H4 (cell line): ENCODE data around the gene TM2D3. TPM values are rescaled to one million over a fixed set of nuclear protein-coding genes. Genes with fewer than 3 reads are reported as not detected.
"Not testable (repeated sequence)": the region's sequence is repeated elsewhere in the genome, so short reads cannot be mapped to it uniquely, and the experiment has no call there.

Experiments used
- DNase-seq: peaks from one replicate; pipeline ENCODE4 v3.0.0-alpha.2; 2015; ENCODE audit warnings: low spot score
- total RNA-seq: library from RNA; depleted of rRNA; stranded (reverse); fragments of >200 nt; shearing (Covaris generic); gene quantifications from 2 replicates; pipeline ENCODE4 v1.2.3, GENCODE V29; 2014

Gene TM2D3
- total RNA-seq, 1 experiment from 2014 or later = 47.9 TPM

DNA sequence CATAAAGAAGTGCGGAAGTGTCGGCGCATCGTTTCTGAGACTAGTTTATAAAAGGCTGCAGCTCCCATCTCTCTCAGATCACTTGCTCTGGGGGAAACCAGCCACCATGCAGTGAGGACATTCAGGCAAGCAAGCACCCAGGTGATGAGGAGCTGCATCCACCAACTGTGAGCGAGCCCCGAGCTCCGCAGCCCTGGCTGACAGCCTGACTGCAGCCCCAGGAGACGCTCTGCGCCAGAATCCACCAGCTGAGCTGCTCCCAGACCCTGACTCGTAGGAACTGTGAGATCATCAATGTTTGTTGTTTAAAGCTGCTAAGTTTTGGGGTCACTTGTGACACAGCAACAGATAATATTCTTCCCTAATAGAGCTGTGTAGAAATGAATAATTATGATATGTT lies 5.0 kb upstream of the TM2D3 start:
- DNase-seq = no peak

GRCh38 chr15:101654624-101655337 lies 2.6 kb upstream of the TM2D3 start:
- DNase-seq = not testable (repeated sequence)

DNA sequence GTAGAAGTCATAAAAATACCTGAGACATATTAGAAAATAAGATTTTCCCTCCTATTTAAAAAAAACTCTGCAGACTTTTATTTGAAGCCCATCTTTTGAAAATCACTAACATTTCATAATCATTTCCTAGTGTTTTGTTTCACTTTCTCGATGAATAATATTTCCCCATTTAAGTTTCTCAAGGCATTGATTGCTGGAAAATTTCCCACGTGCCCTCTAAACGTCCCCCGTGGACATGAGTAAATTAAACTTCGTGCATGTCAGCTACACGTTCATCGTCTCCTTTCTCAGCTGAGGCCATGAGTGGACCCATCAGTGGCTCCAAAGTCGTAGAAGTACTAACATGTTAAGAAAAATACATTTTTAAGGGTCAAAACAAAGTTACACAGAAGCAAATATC lies 2.0 kb upstream of the TM2D3 start:
- no peak for DNase-seq

DNA sequence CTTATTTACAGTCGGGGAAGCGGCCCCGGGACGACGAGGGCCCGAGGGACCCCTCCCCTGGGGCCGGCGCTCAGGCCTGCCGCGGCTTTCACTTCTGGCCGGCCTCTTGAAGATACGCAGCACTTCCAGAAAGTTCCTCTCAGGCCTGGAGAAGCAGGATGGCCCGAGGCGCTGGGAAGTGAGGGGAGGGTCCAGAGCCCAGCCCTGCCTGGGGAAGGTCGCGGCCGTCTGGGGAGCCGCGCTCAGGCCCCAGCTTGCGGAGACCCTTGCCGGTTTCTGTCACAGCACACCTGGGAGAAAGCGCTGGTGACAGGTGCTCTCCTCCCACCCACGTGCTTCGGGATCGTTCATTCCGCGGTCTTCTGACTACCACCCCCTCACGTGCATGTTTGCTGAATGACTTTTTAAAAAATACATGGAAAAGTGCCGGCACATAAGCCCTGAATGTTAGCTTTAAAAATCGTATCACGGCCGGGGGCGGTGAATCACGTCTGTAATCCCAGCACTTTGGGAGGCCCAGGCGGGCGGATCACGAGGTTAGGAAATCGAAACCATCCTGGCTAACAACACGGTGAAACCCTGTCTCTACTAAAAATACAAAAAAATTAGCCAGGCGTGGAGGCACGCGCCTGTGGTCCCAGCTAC lies 727 bp upstream of the TM2D3 start:
- DNase-seq = no peak

DNA sequence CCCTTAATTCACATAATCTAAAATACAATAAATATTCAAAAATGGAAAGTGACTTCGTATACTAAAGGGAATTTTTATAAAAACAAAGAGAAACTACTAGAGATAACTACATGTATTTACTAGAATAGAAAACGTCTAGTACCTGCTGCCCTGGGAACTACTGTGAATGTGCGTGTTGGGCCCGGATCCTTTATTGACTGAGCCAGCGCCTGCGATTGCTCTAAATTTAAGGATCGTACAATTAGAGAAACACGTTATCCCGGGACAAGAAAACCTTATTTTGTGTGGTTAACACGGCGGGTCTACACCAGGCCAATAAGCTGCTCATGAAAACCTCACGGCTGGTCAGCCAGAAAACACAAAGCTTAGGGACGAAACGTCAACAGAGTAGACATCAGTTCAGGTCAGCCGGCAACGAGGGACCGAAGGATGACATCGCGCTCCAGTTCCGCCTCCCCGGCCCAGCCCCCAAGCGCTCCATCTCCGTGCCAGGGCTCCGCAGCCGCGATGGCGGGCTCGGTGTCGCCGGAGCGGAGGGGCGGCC lies 555 bp downstream of the TM2D3 start:
- DNase-seq = no peak

DNA sequence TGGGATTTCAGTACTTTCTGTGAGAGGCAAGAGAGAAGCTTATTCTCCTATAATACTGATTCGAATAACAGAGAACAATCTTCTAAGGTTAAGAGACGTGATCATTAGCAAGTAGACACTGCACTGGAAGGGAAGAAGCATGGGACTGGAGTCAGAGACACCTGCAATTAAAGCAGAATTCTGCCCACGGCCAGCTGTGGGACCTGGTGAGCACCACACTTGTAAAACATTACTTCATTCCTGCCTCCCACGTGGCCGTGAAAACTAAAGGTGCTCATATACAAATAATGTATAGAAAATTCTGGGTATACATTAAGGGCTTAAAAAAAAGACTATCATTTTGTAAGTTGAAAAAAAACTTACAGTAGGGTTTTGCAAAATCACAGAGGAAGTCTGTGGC lies 2.0 kb downstream of the TM2D3 start:
- DNase-seq = no peak

GRCh38 chr15:101648356-101648755 lies 3.8 kb downstream of the TM2D3 start:
- no peak for DNase-seq

- DNase-seq = no peak
These were observed 4.9 kb downstream of the TM2D3 start for GRCh38 chr15:101647251-101647650.

DNA sequence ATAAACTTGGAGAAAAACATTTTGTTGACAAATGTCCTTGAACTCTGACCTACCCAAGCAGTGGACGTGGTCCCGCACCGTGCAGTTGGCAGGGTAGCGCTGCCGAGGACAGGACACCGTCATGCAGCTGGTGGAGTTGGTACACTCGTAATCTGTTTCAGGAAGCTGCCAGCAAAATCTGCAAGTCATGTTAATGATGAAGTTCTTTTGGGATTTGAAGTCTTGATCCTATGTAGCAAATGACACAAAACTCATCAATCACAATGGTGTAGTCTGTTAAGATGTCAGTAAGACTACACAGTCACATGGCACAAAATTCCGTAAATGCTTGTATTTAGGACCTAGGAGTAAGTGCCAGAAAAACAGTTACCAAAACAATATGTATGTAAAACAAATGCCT lies 5.5 kb downstream of the TM2D3 start:
- DNase-seq = no peak

- DNase-seq = no peak
These were observed 9.8 kb downstream of the TM2D3 start for GRCh38 chr15:101642361-101642760.

DNA sequence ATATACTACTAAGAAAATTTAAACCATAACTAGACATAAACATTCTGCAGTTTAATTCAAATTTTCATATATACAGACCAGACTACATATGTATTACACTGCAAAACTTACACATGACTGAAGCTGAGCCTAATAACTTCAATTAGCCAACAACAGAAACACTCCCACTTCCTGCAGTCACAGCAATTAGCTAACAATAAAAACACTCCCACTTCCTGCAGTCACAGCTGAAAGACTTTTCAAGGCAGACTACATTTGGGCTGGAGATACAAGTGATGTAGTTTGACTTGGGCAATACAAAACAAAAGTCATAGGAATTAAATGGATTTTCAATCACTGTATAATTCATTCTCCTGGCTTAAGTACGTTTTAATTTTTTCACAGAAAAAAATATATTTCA lies 10.3 kb downstream of the TM2D3 start:
- DNase-seq = no peak

DNA sequence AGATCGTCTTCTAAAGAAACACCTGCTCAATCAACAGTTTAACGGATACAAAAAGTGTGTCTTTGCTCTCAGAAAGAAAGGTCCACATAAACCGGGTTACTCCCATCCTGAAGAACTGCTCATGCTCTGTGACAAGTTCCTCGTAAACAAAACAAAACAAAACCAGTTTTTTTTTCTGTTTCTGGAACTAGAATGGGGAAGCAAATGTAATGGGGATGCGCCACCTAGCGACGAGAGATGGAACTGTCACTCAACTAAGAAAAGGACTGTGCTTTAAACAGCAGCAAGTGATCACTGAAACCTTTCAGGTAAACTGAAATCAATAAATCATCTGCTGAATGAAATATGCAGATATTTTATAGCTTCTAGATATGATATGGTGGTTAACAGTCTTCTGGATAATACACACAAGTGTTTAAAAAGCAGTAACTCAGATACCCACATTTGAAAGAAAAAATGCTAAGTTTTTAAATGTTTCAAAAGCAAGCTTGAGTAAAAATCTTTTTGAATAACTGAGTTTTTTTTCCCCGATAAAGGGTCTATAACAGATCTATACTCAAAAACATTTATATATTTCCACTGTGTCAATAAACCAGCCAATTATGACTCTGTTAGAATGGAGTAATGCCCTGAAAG lies 10.9 kb downstream of the TM2D3 start:
- DNase-seq = peak; percentile 55

DNA sequence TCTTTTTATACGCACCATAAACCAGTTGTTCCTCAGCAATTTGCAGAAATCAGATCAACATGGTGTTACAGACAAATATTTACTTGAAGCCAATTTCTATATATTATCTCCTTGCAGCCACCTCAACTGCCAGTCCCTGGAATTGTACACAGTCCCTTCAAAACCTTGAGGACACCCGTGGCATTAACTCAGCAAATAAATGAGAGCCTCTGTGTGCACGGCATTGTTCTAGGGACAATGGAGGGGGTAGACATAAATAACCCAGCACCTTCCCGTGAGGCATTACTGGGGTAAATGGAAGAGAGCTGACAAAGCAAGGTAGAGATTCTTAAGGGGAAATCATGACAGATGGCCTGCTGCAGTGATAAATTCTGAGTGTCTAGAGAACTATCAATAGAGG lies 12.5 kb downstream of the TM2D3 start:
- no peak for DNase-seq

DNA sequence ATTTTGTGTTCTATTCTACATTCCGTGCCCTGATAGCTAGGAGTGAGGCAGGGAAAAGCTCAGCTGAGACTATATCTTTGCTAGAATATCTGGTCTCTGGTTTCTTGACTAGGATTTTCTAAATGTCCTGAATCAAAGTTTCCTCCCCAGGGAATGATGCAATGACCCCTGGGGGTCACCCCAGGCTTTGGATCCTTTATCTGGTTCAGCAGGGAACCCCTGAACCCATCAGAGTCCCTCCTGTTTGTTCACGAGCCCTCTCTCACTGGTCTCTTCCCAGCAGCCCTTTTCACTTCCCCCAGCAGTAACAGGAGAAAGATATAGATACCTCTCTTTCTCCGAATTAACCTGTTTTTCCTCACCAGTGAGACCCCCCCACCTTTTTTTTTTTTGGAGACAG lies 14.3 kb downstream of the TM2D3 start:
- no peak for DNase-seq

DNA sequence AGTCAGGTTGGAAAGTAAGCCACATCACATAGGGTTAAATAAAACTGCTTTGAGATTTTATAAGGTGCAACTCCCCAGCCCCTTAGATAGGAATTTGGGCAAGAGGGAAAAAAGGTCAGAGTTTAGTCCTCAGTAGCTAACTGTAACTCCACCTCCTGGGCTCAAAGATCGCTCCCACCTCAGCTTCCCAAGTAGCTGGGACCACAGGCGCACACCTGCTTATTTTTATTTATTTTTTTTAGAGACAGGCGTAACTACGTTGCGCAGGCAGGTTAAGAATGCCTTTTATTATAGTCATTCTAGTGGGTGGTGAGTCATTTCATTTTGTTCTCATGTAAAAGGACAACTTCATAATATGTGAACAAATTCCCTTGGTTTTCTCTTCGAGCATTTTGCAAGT lies 14.7 kb downstream of the TM2D3 start:
- no peak for DNase-seq

- no peak for DNase-seq
These were observed 15.1 kb downstream of the TM2D3 start for GRCh38 chr15:101637038-101637437.

DNA sequence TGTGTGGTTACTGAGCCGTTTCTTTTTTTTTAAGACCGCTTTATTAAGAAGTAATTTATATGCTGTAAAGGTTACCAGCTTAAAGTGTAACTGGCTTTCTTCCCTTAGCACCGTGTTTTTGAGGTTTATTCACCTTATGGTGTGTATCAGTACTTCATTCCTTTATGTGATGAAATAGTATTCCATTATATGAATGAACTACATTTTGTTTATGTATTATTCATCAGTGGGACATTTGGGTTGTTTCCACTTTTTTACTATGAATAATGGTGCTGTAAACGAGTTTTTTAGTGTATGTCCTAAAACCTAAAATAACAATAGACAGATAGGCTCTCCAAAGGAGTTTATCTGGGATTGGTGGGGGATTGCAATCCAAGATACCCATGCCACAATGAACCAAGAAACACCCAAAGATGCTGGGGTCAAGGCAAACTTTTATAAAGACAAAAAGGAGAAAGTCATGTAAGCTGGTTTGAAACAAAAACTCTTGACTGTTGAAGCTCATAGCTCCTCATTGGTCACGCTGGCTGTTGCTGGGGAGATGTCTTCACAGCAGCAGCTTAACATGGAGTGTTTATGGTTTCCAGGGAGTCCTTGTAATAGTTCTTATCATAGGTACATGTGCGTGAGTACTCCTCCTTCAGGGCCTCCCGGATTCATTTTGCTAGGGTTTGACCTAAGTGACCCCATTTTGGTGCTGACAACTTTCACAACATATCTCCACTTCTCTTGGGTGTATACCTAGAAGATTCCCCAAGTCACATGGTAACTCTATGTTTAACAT lies 16.0 kb downstream of the TM2D3 start:
- DNase-seq = no peak

DNA sequence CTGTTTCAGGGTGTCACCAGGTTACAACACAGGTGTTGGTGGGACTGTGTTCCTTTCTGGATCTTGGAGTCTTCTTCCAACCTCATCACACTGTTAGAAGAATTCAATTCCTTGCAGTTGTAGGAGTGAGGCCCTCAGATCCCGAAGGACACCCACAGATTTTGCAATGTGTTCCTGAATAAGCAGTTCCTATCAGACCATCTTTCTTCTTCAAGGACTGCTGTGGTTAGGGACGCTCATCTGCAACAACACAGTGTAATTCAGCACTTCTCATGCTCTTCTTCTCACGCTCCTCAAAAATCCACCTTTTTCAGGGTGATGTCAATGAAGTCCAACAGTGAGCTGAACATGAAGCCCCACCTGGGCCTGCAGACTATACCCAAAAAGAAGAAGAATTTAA lies 18.8 kb downstream of the TM2D3 start:
- DNase-seq = no peak

DNA sequence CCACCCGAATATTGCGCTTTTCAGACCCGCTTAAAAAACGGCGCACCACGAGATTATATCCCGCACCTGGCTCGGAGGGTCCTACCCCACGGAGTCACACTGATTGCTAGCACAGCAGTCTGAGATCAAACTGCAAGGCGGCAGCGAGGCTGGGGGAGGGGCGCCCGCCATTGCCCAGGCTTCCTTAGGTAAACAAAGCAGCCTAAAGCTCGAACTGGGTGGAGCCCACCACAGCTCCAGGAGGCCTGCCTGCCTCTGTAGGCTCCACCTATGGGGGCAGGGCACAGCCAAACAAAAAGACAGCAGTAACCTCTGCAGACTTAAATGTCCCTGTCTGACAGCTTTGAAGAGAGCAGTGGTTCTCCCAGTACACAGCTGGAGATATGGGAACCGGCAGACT lies 25.5 kb downstream of the TM2D3 start:
- not testable (repeated sequence) for DNase-seq

DNA sequence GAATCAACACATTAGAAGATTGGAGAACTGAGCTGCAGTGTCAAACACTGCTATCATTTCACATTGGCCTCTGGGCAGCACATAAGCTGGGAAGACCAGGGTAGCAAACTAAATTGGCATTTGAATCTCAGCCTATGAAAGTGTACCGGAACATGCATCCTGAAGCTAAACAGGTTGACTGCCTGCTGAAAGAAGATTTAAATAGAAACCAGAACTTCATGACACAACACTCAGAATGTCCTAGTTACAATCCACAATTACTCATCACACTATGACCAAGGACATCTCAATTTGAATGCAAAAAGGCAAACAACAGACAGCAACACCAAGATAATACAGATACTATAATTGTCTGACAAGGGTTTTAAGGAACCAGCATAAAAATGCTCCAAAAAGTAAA lies 26.2 kb downstream of the TM2D3 start:
- no peak for DNase-seq

GRCh38 chr15:101625184-101625583 lies 27.0 kb downstream of the TM2D3 start:
- DNase-seq = no peak
